HepG2 (cell line): ENCODE data around the gene BFAR. TPM values are rescaled to one million over a fixed set of nuclear protein-coding genes. Genes with fewer than 3 reads are reported as not detected.

Experiments
- ATAC-seq: fragments of 200-7000 bp; cut with Tn5 transposase; 3 replicates; pipeline ENCODE4 v1.9.1; 2020; ENCODE audit warnings: mild to moderate bottlenecking, moderate library complexity
- BruUV-seq: library from RNA; stranded (reverse); fragments of 400-500 nt; replicated peaks from 2 replicates; lab custom pipeline; 2021; lab: Mats Ljungman, UMichigan
- CTCF ChIA-PET: fragments of 300-600 bp; formaldehyde crosslinking; extraction: SDS; loops from one replicate; lab custom pipeline; 2021; ENCODE audit warnings: low total read pairs, inconsistent platforms, low intra/inter-chr PET ratio; lab: Yijun Ruan, JAX
- POLR2A ChIA-PET: fragments of 350-600 bp; sonication (Branson Sonifier 250); formaldehyde crosslinking; loops from one replicate; lab custom pipeline; 2020; ENCODE audit warnings: antibody characterized with exemption, inconsistent platforms; lab: Yijun Ruan, JAX
- DNase-seq: peaks from one replicate; pipeline ENCODE4 v3.0.0-alpha.2; 2015; ENCODE audit warnings: low spot score
- FAIRE-seq: peaks from 3 replicates; lab custom pipeline; 2011; peaks lifted over from hg19 to GRCh38; lab: Jason Lieb, UNC
- H2AFZ ChIP-seq: one replicate; pipeline ENCODE4 v1.6.1; 2011; ENCODE audit warnings: low read length, inconsistent platforms
- H3K27ac ChIP-seq: fragments of 300-600 bp; 3 replicates; pipeline ENCODE4 v1.8.0; 2011; ENCODE audit warnings: mixed run types, mild to moderate bottlenecking, mixed read lengths, low read length, inconsistent platforms; ENCODE audit not compliant: insufficient read depth; ENCODE audit errors: extremely low read length
- H3K27me3 ChIP-seq, 2 experiments: fragments of 200-600 bp in 1 of 2; 2 replicates in 1 of 2; 3 replicates in 1 of 2; pipeline versions ENCODE4 v1.6.0 to v1.8.0; 2011; ENCODE audit warnings: low read length in 2 of 2, mild to moderate bottlenecking in 2 of 2, moderate library complexity in 2 of 2, inconsistent platforms in 1 of 2; ENCODE audit not compliant: insufficient read depth in 2 of 2, control insufficient read depth in 1 of 2
- H3K36me3 ChIP-seq, 2 experiments: fragments of 200-600 bp in 1 of 2; replicated peaks in 1 of 2; 2 replicates in 1 of 2; 3 replicates in 1 of 2; pipeline versions ENCODE4 v1.5.1 to v1.8.0; 2011; ENCODE audit warnings: low read length in 2 of 2, inconsistent platforms in 1 of 2; ENCODE audit not compliant: insufficient read depth in 2 of 2, control insufficient read depth in 1 of 2
- H3K4me1 ChIP-seq: 2 replicates; pipeline ENCODE4 v1.5.1; 2012; ENCODE audit warnings: low read length, inconsistent platforms; ENCODE audit not compliant: insufficient read depth
- H3K4me2 ChIP-seq: 2 replicates; pipeline ENCODE4 v1.6.0; 2011; ENCODE audit warnings: low read depth, low read length, inconsistent platforms
- H3K4me3 ChIP-seq, 3 experiments: fragments of 200-600 bp in 1 of 3; sonication (generic), shearing (Covaris generic) in 1 of 3; replicated peaks in 1 of 3; 2 replicates each; pipeline ENCODE4 v1.5.1; 2011 to 2016; ENCODE audit warnings: low read length in 3 of 3, inconsistent platforms in 2 of 3, low read depth in 2 of 3, mild to moderate bottlenecking in 2 of 3, control low read depth in 1 of 3, mixed read lengths in 1 of 3; ENCODE audit not compliant: insufficient read depth in 1 of 3
- H3K79me2 ChIP-seq: one replicate; pipeline ENCODE4 v1.6.1; 2011; ENCODE audit warnings: low read length, inconsistent platforms; ENCODE audit not compliant: insufficient read depth
- H3K9ac ChIP-seq: 2 replicates; pipeline ENCODE4 v1.6.0; 2011; ENCODE audit warnings: mild to moderate bottlenecking, low read depth, low read length, inconsistent platforms; ENCODE audit not compliant: insufficient read depth
- H3K9me3 ChIP-seq: 2 replicates; pipeline ENCODE4 v1.5.1; 2012; ENCODE audit warnings: mild to moderate bottlenecking, low read length
- H4K20me1 ChIP-seq: 2 replicates; pipeline ENCODE4 v1.6.0; 2011; ENCODE audit warnings: inconsistent platforms, mild to moderate bottlenecking, low read length, moderate library complexity; ENCODE audit not compliant: insufficient read depth
- ADNP ChIP-seq: sonication (generic); formaldehyde crosslinking; IDR thresholded peaks from 2 replicates; pipeline ENCODE4 v1.4.0; 2020; ENCODE audit warnings: missing genetic modification reagents
- ATF7-NPFF ChIP-seq: sonication (generic); formaldehyde crosslinking; IDR thresholded peaks from 2 replicates; pipeline ENCODE4 v1.8.1; 2023; ENCODE audit warnings: mild to moderate bottlenecking, low read depth, missing genetic modification reagents, moderate library complexity
- CHD4 ChIP-seq: fragments of 200-600 bp; sonication (generic); IDR thresholded peaks from 2 replicates; pipeline ENCODE4 v1.7.0; 2017; ENCODE audit warnings: mild to moderate bottlenecking, low read length, borderline replicate concordance
- CREB1 ChIP-seq, 2 experiments: fragments of 450-650 bp in 1 of 2; IDR thresholded peaks; 2 replicates each; pipeline ENCODE4 v1.6.1; 2016 to 2017; ENCODE audit warnings: control low read depth in 1 of 2, mild to moderate bottlenecking in 1 of 2, missing compliant biosample characterization in 1 of 2, missing genetic modification characterization in 1 of 2
- DPF2 ChIP-seq: sonication (generic); formaldehyde crosslinking; IDR thresholded peaks from 2 replicates; pipeline ENCODE4 v1.4.0; 2020; ENCODE audit warnings: mild to moderate bottlenecking, low read depth, missing genetic modification reagents, borderline replicate concordance
- MTF2 ChIP-seq: sonication (generic); formaldehyde crosslinking; IDR thresholded peaks from 2 replicates; pipeline ENCODE4 v1.5.0; 2020; ENCODE audit warnings: missing genetic modification reagents, borderline replicate concordance
- PTBP1 ChIP-seq: fragments of 200-400 bp; formaldehyde crosslinking; IDR thresholded peaks from 2 replicates; pipeline ENCODE4 v1.6.1; 2018; ENCODE audit warnings: low read length, low read depth; ENCODE audit not compliant: poor library complexity, severe bottlenecking
- SOX5 ChIP-seq: IDR thresholded peaks from 2 replicates; pipeline ENCODE4 v1.6.1; 2016; ENCODE audit warnings: borderline replicate concordance
- SOX6 ChIP-seq, 2 experiments: fragments of 450-650 bp in 1 of 2; sonication (generic) in 1 of 2; formaldehyde crosslinking in 1 of 2; IDR thresholded peaks; 2 replicates each; pipeline versions ENCODE4 v1.4.0 to v1.6.1; 2017 to 2020; ENCODE audit warnings: antibody characterized with exemption in 1 of 2, mild to moderate bottlenecking in 1 of 2, missing genetic modification reagents in 1 of 2
- SRSF9 ChIP-seq: fragments of 200-400 bp; formaldehyde crosslinking; IDR thresholded peaks from 2 replicates; pipeline ENCODE4 v1.6.1; 2018; ENCODE audit warnings: borderline replicate concordance, mild to moderate bottlenecking, low read depth, low read length; ENCODE audit not compliant: insufficient read depth, poor library complexity, severe bottlenecking
- ZNF343 ChIP-seq: sonication (generic); formaldehyde crosslinking; IDR thresholded peaks from 2 replicates; pipeline ENCODE4 v1.4.0; 2020; ENCODE audit warnings: mild to moderate bottlenecking, missing genetic modification reagents
- ZNF749 ChIP-seq: sonication (generic); formaldehyde crosslinking; IDR thresholded peaks from 2 replicates; pipeline ENCODE4 v1.8.0; 2022; ENCODE audit warnings: mild to moderate bottlenecking, missing genetic modification reagents, moderate library complexity, borderline replicate concordance
- ZNF775 ChIP-seq: sonication (generic); formaldehyde crosslinking; IDR thresholded peaks from 2 replicates; pipeline ENCODE4 v1.4.0; 2020; ENCODE audit warnings: missing genetic modification reagents, mild to moderate bottlenecking, moderate library complexity, borderline replicate concordance
- ZNF776 ChIP-seq: sonication (generic); formaldehyde crosslinking; IDR thresholded peaks from 2 replicates; pipeline ENCODE4 v1.4.0; 2020; ENCODE audit warnings: mild to moderate bottlenecking, missing genetic modification reagents
- WGBS: methylation state at CpG from one replicate; pipeline ENCODE4 v1.1.6; 2017; ENCODE audit warnings: low lambda C conversion rate; 5-methylcytosine and 5-hydroxymethylcytosine counted together
- in situ Hi-C: cut with HindIII; loops from 2 replicates; pipeline ENCODE4 v1.10.0; 2017; ENCODE audit warnings: low pct_unique_long_range_greater_than_20kb; ENCODE audit not compliant: extremely low pct_ligation_motif_present
- intact Hi-C: fragments of 100-400 bp; cut with micrococcal nuclease; formaldehyde crosslinking; loops from one replicate; pipeline ENCODE4 v1.10.0; 2022; ENCODE audit not compliant: unreplicated experiment
- polyA plus RNA-seq, 8 experiments: library from polyadenylated mRNA; depleted of rRNA in 3 of 8; stranded (reverse) in 7 of 8; unstranded in 1 of 8; fragments of >200 nt; fragmentation: Illumina TruSeq in 4 of 8; extraction: Trizol in 4 of 8; gene quantifications; 2 replicates each; pipeline versions ENCODE4 v1.2.1 to v1.2.3, GENCODE V29; 2011 to 2016; ENCODE audit warnings: low read depth in 4 of 8, missing spikeins in 1 of 8, mixed read lengths in 1 of 8; ENCODE audit not compliant: insufficient read depth in 1 of 8
- total RNA-seq, 5 experiments: library from RNA; depleted of rRNA; stranded (reverse); fragments of >200 nt; fragmentation: Illumina TruSeq; extraction: Trizol; gene quantifications; 2 replicates each; pipeline ENCODE4 v1.2.3, GENCODE V29; 2016; ENCODE audit warnings: low read depth in 1 of 5
- TF ChIP-seq, protein P1 (sequence below): sonication (generic); formaldehyde crosslinking; IDR thresholded peaks from 2 replicates; pipeline ENCODE4 v1.5.1; 2020; ENCODE audit warnings: mild to moderate bottlenecking, missing genetic modification reagents, borderline replicate concordance
- TF ChIP-seq, protein P2 (sequence below): sonication (generic); formaldehyde crosslinking; conservative IDR thresholded peaks from 2 replicates; pipeline ENCODE4 v1.8.0; 2022; ENCODE audit warnings: low read depth, missing genetic modification reagents

Gene BFAR
- total and polyA plus RNA-seq, 2 of the 13 experiments (the other 11 are each of a cell fraction or from before 2014, with no cell fraction given): 96.9 to 120 TPM

DNA sequence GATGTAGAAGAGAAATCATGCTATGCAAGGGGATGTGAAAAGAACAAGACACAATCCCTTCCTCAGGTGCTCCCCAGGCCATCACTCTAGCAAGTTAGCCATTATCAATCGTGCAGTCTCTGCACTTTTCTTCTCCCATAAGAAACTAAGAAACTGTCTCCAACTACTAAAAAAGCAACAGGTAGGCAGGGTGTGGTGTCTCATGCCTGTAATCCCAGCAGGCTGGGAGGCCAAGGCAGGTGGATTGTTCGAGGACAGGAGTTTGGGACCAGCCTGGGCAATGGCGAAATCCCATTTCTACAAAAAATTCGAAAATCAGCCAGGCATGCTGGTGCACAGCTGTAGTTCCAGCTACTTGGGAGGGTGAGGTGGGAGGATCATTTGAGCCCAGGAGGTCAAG lies 16.5 kb upstream of the BFAR start (continued):
- TF ChIP-seq, protein P1, sequence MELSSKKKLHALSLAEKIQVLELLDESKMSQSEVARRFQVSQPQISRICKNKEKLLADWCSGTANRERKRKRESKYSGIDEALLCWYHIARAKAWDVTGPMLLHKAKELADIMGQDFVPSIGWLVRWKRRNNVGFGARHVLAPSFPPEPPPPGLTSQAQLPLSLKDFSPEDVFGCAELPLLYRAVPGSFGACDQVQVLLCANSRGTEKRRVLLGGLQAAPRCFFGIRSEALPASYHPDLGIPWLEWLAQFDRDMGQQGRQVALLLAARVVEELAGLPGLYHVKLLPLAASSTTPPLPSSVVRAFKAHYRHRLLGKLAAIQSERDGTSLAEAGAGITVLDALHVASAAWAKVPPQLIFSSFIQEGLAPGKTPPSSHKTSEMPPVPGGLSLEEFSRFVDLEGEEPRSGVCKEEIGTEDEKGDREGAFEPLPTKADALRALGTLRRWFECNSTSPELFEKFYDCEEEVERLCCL (CRISPR knock-in tag): no peak
- TF ChIP-seq ZNF749 (CRISPR knock-in tag): no peak

DNA sequence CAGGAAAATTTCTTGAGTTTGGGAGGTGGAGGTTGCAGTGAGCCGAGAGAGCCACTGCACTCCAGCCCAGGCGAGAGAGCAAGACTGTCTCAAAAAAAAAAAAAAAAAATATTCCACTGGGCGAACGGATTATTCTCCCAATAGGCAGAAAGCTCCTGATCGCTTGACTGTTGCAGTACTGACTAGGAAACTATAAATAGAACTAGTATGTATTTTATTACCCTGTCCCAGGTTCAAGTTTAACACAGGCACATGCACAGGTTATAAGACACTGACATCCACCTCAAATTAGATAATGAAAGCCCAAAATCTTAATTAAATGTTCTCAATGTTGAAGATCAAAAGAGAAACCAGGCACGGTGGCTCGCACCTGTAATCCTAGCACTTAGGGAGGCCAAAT lies 14.2 kb upstream of the BFAR start:
- intact Hi-C loops (no loop called here), in situ Hi-C loops (no loop called here)
- no peak for ATAC-seq
- CTCF ChIA-PET: no interaction called here
- H3K27ac ChIP-seq: no peak overlapping the region
- H3K27me3 ChIP-seq: no peaks in the 10 kb centered on the region
- peaks cover 32 to 80% of the 10 kb centered on the region in 2 experiments for H3K36me3 ChIP-seq
- no TSS peak for BruUV-seq
- no peaks in the 10 kb centered on the region for H3K4me1 ChIP-seq
- FAIRE-seq: no peak
- H3K9ac ChIP-seq: no peak overlapping the region
- no peaks in the 10 kb centered on the region for H3K9me3 ChIP-seq
- TF ChIP-seq ZNF776 (CRISPR knock-in tag) (no peak), SRSF9 (no peak), SOX6 (IDR thresholded peaks at IDR 0.05) (no peak), SOX6 (CRISPR knock-in tag; IDR thresholded peaks at IDR 0.05) (no peak), ADNP (no peak), SOX5 (CRISPR knock-in tag) (no peak), DPF2 (CRISPR knock-in tag) (no peak), CHD4 (no peak), CREB1 (IDR thresholded peaks at IDR 0.05) (no peak), CREB1 (CRISPR knock-in tag; IDR thresholded peaks at IDR 0.05) (no peak), ATF7-NPFF (CRISPR knock-in tag) (no peak), ZNF775 (CRISPR knock-in tag) (no peak), MTF2 (no peak), PTBP1 (no peak), ZNF343 (CRISPR knock-in tag) (no peak)
- TF ChIP-seq, protein P2, sequence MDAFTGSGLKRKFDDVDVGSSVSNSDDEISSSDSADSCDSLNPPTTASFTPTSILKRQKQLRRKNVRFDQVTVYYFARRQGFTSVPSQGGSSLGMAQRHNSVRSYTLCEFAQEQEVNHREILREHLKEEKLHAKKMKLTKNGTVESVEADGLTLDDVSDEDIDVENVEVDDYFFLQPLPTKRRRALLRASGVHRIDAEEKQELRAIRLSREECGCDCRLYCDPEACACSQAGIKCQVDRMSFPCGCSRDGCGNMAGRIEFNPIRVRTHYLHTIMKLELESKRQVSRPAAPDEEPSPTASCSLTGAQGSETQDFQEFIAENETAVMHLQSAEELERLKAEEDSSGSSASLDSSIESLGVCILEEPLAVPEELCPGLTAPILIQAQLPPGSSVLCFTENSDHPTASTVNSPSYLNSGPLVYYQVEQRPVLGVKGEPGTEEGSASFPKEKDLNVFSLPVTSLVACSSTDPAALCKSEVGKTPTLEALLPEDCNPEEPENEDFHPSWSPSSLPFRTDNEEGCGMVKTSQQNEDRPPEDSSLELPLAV (CRISPR knock-in tag): no peak
- POLR2A ChIA-PET: no interaction called here
- no peak for DNase-seq
- H3K79me2 ChIP-seq: no peaks in the 10 kb centered on the region
- 98% methylated on average over 7 of the region's 7 CpGs for WGBS
- no peak overlapping the region for H2AFZ ChIP-seq
- H3K4me2 ChIP-seq: no peak overlapping the region
- H3K4me3 ChIP-seq: no peak overlapping the region
- H4K20me1 ChIP-seq: no peaks in the 10 kb centered on the region
